ENCODE measurements around the gene ITGA1. TPM values are rescaled to one million over a fixed set of nuclear protein-coding genes. Genes with fewer than 3 reads are reported as not detected.

Gene ITGA1
- total RNA-seq, 2 donors from 2014 or later: 0.33 to 3.5 TPM

DNA sequence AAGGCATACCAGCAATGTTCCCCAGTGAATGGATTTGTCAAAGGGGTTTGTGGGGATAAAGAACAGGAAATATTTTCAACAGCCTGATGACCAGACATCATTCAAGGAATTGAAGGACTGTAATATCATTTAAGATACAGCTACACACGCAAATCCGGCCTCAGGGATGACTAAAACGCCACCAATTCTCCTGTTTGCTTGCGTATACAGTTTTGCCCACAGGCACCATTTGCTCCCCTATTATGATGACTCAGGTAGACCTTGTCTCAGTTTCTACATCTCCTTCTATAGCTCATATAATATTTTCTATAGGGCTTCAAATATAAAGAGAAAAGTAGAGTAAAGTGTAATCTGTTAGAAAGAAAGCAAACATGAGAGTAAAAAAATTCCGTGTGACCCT lies 29.7 kb upstream of the ITGA1 start:
- H3K9me3 Mint-ChIP-seq: no peaks in the 10 kb centered on the region
- H3K9me3 ChIP-seq (ENCODE audit: control insufficient read depth, low read length): no peaks in the 10 kb centered on the region
- H3K4me3 Mint-ChIP-seq: no peak overlapping the region
- H3K27ac ChIP-seq (ENCODE audit: low read depth, low read length): no peak overlapping the region
- no peaks in the 10 kb centered on the region for H3K27me3 ChIP-seq (ENCODE audit: control insufficient read depth, insufficient read depth, low read length, poor library complexity, severe bottlenecking)
- H3K36me3 Mint-ChIP-seq (ENCODE audit: low read depth): no peaks in the 10 kb centered on the region
- H3K9ac ChIP-seq (ENCODE audit: extremely low read depth, low read length, poor library complexity, severe bottlenecking): no peak overlapping the region
- H3K27me3 Mint-ChIP-seq (ENCODE audit: insufficient read depth): no peaks in the 10 kb centered on the region
- 80 to 93% methylated on average over 1 to 5 of the region's 5 CpGs for WGBS, 2 experiments (ENCODE audit: insufficient coverage in 1 of 2, insufficient read length in 1 of 2)
- H3K4me1 ChIP-seq (ENCODE audit: control insufficient read depth, insufficient read depth, low read length): peaks cover 3% of the 10 kb centered on the region
- no peak for DNase-seq
- no peaks in the 10 kb centered on the region for H3K36me3 ChIP-seq (ENCODE audit: control insufficient read depth, insufficient read depth, low read length)
- no peak overlapping the region for H3K4me3 ChIP-seq (ENCODE audit: low read length)
- TF ChIP-seq, protein P1, sequence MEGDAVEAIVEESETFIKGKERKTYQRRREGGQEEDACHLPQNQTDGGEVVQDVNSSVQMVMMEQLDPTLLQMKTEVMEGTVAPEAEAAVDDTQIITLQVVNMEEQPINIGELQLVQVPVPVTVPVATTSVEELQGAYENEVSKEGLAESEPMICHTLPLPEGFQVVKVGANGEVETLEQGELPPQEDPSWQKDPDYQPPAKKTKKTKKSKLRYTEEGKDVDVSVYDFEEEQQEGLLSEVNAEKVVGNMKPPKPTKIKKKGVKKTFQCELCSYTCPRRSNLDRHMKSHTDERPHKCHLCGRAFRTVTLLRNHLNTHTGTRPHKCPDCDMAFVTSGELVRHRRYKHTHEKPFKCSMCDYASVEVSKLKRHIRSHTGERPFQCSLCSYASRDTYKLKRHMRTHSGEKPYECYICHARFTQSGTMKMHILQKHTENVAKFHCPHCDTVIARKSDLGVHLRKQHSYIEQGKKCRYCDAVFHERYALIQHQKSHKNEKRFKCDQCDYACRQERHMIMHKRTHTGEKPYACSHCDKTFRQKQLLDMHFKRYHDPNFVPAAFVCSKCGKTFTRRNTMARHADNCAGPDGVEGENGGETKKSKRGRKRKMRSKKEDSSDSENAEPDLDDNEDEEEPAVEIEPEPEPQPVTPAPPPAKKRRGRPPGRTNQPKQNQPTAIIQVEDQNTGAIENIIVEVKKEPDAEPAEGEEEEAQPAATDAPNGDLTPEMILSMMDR (conservative IDR thresholded peaks at IDR 0.05): no peak
- no peaks in the 10 kb centered on the region for H3K4me1 Mint-ChIP-seq
- no peak overlapping the region for H3K27ac Mint-ChIP-seq

DNA sequence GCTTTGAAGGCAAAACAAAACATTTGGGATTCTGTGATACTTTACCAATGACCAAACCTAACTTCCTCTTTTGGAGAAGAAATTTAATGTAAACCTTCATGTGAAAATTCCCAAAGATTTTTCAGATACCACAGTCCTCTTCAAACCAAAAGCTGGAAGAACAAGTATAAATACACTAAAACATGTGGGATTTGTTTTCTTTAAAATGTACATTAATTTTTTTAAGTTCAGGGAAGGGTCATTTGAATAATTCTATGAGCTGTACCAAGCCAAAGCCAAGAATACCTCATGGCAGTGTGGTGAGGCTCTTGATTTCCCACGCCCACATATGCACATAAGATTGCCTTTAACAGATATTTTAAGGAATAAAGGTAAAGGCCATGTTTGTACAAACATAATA lies 28.4 kb upstream of the ITGA1 start:
- H3K4me3 ChIP-seq (ENCODE audit: low read length): no peak overlapping the region
- DNase-seq: no peak
- no peaks in the 10 kb centered on the region for H3K9me3 Mint-ChIP-seq
- H3K27ac ChIP-seq (ENCODE audit: low read depth, low read length): no peak overlapping the region
- no peaks in the 10 kb centered on the region for H3K27me3 ChIP-seq (ENCODE audit: control insufficient read depth, insufficient read depth, low read length, poor library complexity, severe bottlenecking)
- WGBS, 2 experiments (ENCODE audit: insufficient coverage in 1 of 2, insufficient read length in 1 of 2): no CpG with 5 or more reads among the region's 1 CpG
- TF ChIP-seq, protein P1 (conservative IDR thresholded peaks at IDR 0.05): no peak
- no peak overlapping the region for H3K27ac Mint-ChIP-seq
- H3K36me3 ChIP-seq (ENCODE audit: control insufficient read depth, insufficient read depth, low read length): no peaks in the 10 kb centered on the region
- H3K36me3 Mint-ChIP-seq (ENCODE audit: low read depth): no peaks in the 10 kb centered on the region
- no peaks in the 10 kb centered on the region for H3K9me3 ChIP-seq (ENCODE audit: control insufficient read depth, low read length)
- no peak overlapping the region for H3K9ac ChIP-seq (ENCODE audit: extremely low read depth, low read length, poor library complexity, severe bottlenecking)
- no peaks in the 10 kb centered on the region for H3K4me1 Mint-ChIP-seq
- no peaks in the 10 kb centered on the region for H3K27me3 Mint-ChIP-seq (ENCODE audit: insufficient read depth)
- peaks cover 3% of the 10 kb centered on the region for H3K4me1 ChIP-seq (ENCODE audit: control insufficient read depth, insufficient read depth, low read length)
- H3K4me3 Mint-ChIP-seq: no peak overlapping the region

DNA sequence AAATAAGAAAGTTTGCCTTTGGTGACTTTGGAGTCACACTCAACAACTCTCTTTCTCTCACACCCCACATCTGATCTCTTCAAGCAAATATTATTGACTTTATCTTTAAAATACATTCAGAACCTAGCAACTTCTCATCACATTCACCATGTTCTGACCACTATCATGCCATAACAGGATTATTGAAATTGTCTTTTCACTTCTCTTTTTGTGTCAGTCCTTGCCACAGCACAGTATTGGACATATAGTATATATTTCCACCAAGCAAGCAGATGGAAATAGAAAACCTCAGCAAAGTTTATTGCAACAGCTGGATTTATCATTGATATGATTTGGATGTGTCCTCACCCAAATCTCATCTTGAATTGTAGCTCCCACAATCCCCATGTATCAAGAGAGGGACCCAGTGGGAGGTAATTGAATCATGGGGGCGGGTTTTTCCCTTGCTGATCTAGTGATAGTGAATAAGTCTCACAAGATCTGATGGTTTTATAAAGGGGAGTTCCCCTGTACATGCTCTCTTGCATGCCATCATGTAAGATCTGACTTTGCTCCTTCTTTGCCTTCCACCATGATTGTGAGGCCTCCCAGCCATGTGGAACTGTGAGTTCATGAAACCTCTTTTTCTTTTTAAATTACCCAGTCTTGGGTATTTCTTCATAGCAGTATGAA lies 26.9 kb upstream of the ITGA1 start:
- Mint-ChIP-seq H3K27ac (no peak overlapping the region), H3K4me1 (no peaks in the 10 kb centered on the region), H3K27me3 (ENCODE audit: insufficient read depth) (no peaks in the 10 kb centered on the region), H3K36me3 (ENCODE audit: low read depth) (no peaks in the 10 kb centered on the region), H3K4me3 (no peak overlapping the region), H3K9me3 (no peaks in the 10 kb centered on the region)
- TF ChIP-seq, protein P1 (conservative IDR thresholded peaks at IDR 0.05): no peak
- H3K4me1 ChIP-seq (ENCODE audit: control insufficient read depth, insufficient read depth, low read length): peaks cover 3% of the 10 kb centered on the region
- no peaks in the 10 kb centered on the region for H3K36me3 ChIP-seq (ENCODE audit: control insufficient read depth, insufficient read depth, low read length)
- DNase-seq: no peak
- no peaks in the 10 kb centered on the region for H3K9me3 ChIP-seq (ENCODE audit: control insufficient read depth, low read length)
- WGBS, 2 experiments (ENCODE audit: insufficient coverage in 1 of 2, insufficient read length in 1 of 2): 82% methylated on average over 1 of the region's 1 CpG; no CpG with 5 or more reads in 1 of the 2 experiments
- no peak overlapping the region for H3K4me3 ChIP-seq (ENCODE audit: low read length)
- H3K9ac ChIP-seq (ENCODE audit: extremely low read depth, low read length, poor library complexity, severe bottlenecking): no peak overlapping the region
- H3K27me3 ChIP-seq (ENCODE audit: control insufficient read depth, insufficient read depth, low read length, poor library complexity, severe bottlenecking): no peaks in the 10 kb centered on the region
- H3K27ac ChIP-seq (ENCODE audit: low read depth, low read length): no peak overlapping the region
